Lower leg skin (tissue), 3 donors: Measurements from ENCODE around the gene ANKAR.

Source experiments
- POLR2A ChIP-seq, 2 donors: fragments of 450-650 bp; IDR thresholded peaks; one replicate each; pipeline ENCODE4 v1.6.1; 2016 to 2017; ENCODE audit warnings: antibody characterized with exemption in 2 of 2, mild to moderate bottlenecking in 1 of 2, moderate library complexity in 1 of 2
- TF ChIP-seq, protein P1 (sequence below), 3 donors: fragments of 450-650 bp; IDR thresholded peaks; one replicate each; pipeline ENCODE4 v1.5.1; 2016; ENCODE audit warnings: antibody characterized with exemption in 3 of 3, mild to moderate bottlenecking in 3 of 3, moderate library complexity in 2 of 3

DNA sequence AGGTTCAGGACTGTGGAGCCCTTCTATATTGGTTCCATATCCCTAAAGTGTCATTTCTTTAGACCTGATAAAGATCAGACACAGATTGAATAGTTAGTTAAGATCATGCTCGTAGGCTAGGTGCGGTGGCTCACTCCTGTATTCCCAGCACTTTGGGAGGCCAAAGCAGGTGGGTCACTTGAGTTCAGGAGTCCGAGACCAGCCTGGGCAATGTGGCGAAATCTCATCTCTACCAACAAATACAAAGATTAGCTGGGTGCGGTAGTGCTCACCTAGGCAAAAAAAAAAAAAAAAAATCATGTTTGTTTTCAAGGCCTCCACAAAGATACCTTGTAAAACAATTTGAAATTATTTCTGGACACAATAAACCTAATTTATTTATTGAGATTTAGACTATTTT is 4.6 kb upstream of the ANKAR start:
- TF ChIP-seq, protein P1, sequence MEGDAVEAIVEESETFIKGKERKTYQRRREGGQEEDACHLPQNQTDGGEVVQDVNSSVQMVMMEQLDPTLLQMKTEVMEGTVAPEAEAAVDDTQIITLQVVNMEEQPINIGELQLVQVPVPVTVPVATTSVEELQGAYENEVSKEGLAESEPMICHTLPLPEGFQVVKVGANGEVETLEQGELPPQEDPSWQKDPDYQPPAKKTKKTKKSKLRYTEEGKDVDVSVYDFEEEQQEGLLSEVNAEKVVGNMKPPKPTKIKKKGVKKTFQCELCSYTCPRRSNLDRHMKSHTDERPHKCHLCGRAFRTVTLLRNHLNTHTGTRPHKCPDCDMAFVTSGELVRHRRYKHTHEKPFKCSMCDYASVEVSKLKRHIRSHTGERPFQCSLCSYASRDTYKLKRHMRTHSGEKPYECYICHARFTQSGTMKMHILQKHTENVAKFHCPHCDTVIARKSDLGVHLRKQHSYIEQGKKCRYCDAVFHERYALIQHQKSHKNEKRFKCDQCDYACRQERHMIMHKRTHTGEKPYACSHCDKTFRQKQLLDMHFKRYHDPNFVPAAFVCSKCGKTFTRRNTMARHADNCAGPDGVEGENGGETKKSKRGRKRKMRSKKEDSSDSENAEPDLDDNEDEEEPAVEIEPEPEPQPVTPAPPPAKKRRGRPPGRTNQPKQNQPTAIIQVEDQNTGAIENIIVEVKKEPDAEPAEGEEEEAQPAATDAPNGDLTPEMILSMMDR (IDR thresholded peaks at IDR 0.05), result no peak
- no peak for TF ChIP-seq POLR2A (IDR thresholded peaks at IDR 0.05)
